ENCODE data around the gene INF2. TPM values are rescaled to one million over a fixed set of nuclear protein-coding genes. Genes with fewer than 3 reads are reported as not detected.

Gene INF2
- total RNA-seq, 1 donor from 2014 or later = 61.7 TPM

- H3K4me1 Mint-ChIP-seq = peaks cover 25% of the 10 kb centered on the region
These were observed 67.8 kb downstream of the INF2 start for GRCh38 chr14:104757238-104757585.

GRCh38 chr14:104757681-104758392 lies 68.4 kb downstream of the INF2 start:
- Mint-ChIP-seq H3K4me1 (peaks cover 20% of the 10 kb centered on the region), H3K27ac (ENCODE audit: unreplicated experiment) (no peak overlapping the region), H3K27me3 (ENCODE audit: low read depth) (no peaks in the 10 kb centered on the region), H3K9me3 (no peaks in the 10 kb centered on the region), H3K36me3 (ENCODE audit: low read depth) (peaks cover 7% of the 10 kb centered on the region), H3K4me3 (peak overlapping the region; percentile 23)
- TF ChIP-seq CTCF (conservative IDR thresholded peaks at IDR 0.05) = no peak
- no peak for DNase-seq (ENCODE audit: low read depth, low spot score)

More at GRCh38 chr14:104757238-104757585, 67.8 kb downstream of the INF2 start:
- no peaks in the 10 kb centered on the region for H3K9me3 Mint-ChIP-seq
- no peak for DNase-seq (ENCODE audit: low read depth, low spot score)
- peak overlapping the region; percentile 12 for H3K4me3 Mint-ChIP-seq
- peaks cover 9% of the 10 kb centered on the region for H3K36me3 Mint-ChIP-seq (ENCODE audit: low read depth)
- no peak overlapping the region for H3K27ac Mint-ChIP-seq (ENCODE audit: unreplicated experiment)
- peaks cover 4% of the 10 kb centered on the region for H3K27me3 Mint-ChIP-seq (ENCODE audit: low read depth)
- no peak for TF ChIP-seq CTCF (conservative IDR thresholded peaks at IDR 0.05)

- Mint-ChIP-seq H3K27me3 (ENCODE audit: low read depth) (no peaks in the 10 kb centered on the region), H3K4me3 (peak overlapping the region; percentile 67), H3K36me3 (ENCODE audit: low read depth) (peaks cover 7% of the 10 kb centered on the region), H3K27ac (ENCODE audit: unreplicated experiment) (no peak overlapping the region), H3K4me1 (peaks cover 11% of the 10 kb centered on the region), H3K9me3 (no peaks in the 10 kb centered on the region)
- no peak for DNase-seq (ENCODE audit: low read depth, low spot score)
- TF ChIP-seq CTCF (conservative IDR thresholded peaks at IDR 0.05) = no peak
These were observed 69.9 kb downstream of the INF2 start for GRCh38 chr14:104758981-104759969.

GRCh38 chr14:104765517-104765916 lies 76.1 kb downstream of the INF2 start:
- H3K4me1 Mint-ChIP-seq = peaks cover 18% of the 10 kb centered on the region
- no peak overlapping the region for H3K4me3 Mint-ChIP-seq
- no peak for DNase-seq (ENCODE audit: low read depth, low spot score)
- peaks cover 18% of the 10 kb centered on the region for H3K36me3 Mint-ChIP-seq (ENCODE audit: low read depth)
- TF ChIP-seq CTCF (conservative IDR thresholded peaks at IDR 0.05) = no peak
- H3K27me3 Mint-ChIP-seq (ENCODE audit: low read depth) = no peaks in the 10 kb centered on the region
- H3K9me3 Mint-ChIP-seq = no peaks in the 10 kb centered on the region
- no peak overlapping the region for H3K27ac Mint-ChIP-seq (ENCODE audit: unreplicated experiment)

- no peaks in the 10 kb centered on the region for H3K27me3 Mint-ChIP-seq (ENCODE audit: low read depth)
- no peak for DNase-seq (ENCODE audit: low read depth, low spot score)
- H3K4me3 Mint-ChIP-seq = peak overlapping the region; percentile 65
- peak overlapping the region; percentile 73 for H3K27ac Mint-ChIP-seq (ENCODE audit: unreplicated experiment)
- H3K4me1 Mint-ChIP-seq = peaks cover 21% of the 10 kb centered on the region
- peaks cover 23% of the 10 kb centered on the region for H3K36me3 Mint-ChIP-seq (ENCODE audit: low read depth)
- no peak for TF ChIP-seq CTCF (conservative IDR thresholded peaks at IDR 0.05)
- no peaks in the 10 kb centered on the region for H3K9me3 Mint-ChIP-seq
These were observed 76.9 kb downstream of the INF2 start for GRCh38 chr14:104766256-104766862.
